ENCODE measurements around the gene GSTA2.
"Not testable (repeated sequence)": the region's sequence is repeated elsewhere in the genome, so short reads cannot be mapped to it uniquely, and the experiment has no call there.

GSTA2 gene

GRCh38 chr6:52763322-52763916 is at the start of gene GSTA2:
Gene GSTA2, minus strand, starts transcription at chr6:52763475. Its CDS starts 5,528 bp downstream, at chr6:52757947.
- DNase-seq: not testable (repeated sequence)

GRCh38 chr6:52809777-52810176 is 46.5 kb upstream of the GSTA2 start:
- not testable (repeated sequence) for DNase-seq

DNA sequence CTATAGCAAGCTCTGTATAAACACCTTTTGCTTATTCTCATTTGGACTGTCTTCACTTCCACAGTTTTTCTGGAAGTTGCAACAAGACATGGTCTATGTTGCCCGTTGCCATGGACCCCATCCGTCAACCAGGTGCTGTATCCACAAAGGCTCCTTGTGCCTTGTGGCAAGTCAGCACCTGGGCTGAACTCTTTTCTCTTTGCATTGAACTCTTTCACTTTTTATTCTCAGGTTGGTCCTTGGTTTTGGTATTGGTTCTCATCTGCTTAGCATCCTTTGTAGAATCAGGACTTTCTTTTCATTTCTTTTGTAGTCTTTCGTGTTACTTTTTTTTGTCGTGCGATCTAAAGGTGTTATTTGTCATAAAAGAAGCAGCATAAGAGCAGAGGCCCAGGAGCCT is 45.4 kb upstream of the GSTA2 start:
- DNase-seq: no peak

DNA sequence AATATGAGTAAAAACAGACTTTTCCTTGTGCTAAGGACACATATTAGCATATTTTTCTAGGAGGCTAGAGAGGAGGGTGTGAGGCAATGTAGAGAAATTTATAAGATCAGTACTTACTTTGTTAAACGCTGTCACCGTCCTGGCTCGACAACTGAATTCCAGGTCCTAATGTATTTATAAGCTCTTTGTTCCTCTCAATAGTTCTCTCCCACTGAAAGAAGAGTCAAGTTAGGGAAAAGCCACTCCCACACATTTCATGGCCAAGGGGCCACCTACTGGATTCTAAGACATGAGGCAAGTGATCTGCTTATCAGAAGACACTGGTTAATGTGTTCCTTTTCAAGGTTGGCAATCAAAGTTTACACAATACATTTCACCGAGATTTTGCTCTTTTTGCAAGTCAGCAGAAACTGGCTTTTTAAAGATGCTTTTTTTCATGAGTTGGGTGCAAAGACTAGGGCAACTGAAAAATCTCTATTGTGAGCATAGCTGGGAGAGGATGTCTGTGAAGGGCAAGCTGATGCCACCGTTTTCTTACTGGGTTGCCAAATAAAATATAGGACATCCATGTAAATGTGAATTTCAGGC is 40.5 kb upstream of the GSTA2 start, which contains the start of gene GSTA1:
TSS of gene GSTA1 (minus strand) at position 149 of the 588 bp plus-strand sequence. CDS start 4,549 bp downstream, outside the sequence.
- DNase-seq: not testable (repeated sequence)

DNA sequence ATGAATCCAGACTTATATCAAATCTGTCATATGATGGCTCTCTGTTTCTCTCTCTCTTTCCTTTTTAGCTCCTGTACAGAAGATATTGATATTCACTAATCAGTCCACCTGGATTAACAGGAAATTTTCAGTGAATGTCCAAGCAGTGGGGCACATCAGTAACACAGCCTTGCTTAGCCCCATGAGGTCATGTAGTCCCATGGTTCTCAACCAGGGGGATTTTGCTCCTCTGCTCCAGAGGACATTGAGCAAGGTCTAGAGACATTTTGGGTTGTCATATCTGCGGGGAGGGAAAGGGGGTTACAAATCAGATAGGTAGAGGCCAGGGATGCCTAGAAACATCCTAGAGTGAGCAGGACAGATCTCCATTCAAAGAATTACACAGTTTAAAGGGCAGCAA is 39.5 kb upstream of the GSTA2 start:
- no peak for DNase-seq

DNA sequence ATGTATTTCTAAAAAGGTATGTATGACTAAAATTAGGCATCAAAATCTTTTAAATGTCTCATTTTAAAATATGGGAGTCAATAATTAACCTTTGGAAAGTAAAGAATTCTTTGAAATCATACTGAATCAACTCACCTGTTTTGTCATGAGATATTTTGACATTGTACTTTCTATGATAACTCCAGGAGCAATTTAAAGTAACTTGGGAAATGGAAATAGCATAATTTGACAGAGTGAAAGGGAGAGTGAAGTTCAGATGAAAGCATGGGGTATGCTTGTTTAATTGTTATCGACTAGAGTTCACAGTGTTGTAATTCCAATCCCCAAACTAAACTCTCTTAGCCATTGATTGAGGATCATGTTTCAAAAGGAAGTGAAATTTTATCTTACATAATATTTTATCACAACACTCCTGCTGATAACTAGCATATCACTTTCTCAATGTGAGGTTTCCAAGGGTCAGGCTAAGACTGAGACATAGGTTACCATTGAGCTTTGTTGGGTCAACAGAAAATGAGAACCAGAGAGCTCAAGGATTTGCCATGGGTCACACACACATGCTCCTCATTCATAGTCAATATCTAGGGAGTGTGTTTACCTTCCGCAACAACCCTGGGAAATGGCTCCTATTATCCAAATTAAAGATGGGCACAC is 38.0 kb upstream of the GSTA2 start:
- DNase-seq: no peak

- DNase-seq: not testable (repeated sequence)
Measured at GRCh38 chr6:52799272-52799671, 36.0 kb upstream of the GSTA2 start.

DNA sequence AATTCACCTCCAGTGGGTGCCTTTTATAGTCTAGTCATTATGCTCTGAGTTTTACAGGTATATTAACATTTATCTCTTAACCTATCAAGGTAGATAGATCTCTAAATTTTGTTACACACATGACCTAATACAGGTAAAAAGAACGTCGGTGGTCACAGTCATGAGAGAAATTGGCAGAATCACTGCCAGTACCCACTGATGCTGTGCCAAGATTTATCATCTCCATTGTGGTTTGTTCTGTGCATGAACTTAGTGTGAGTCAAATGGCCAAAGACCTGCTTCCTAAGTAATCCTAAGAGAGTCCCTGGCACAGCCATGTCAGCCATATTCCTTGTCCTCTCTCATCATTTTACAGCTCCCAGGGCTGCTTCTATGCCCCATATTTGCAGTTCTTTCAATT is 31.1 kb upstream of the GSTA2 start:
- DNase-seq: not testable (repeated sequence)

DNA sequence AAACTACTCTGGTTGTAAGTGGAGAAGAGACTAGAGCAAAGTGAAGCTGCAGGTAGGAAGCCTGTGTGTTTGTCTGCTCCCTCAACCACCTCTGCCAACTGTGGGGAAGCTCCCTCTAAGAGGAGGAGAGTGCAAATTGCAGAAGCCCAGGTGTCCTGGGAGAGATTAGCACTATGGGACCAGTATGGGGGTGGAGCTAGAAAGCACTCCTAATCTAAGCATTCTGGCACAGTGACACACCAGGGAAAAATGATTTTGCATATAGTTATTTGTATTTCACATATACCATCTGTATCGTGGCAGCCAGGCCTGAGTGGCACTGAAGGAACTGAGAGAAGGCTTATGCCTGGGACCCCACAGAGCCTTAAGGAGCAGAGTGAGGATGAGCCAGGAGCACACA is 27.6 kb upstream of the GSTA2 start:
- DNase-seq: no peak

DNA sequence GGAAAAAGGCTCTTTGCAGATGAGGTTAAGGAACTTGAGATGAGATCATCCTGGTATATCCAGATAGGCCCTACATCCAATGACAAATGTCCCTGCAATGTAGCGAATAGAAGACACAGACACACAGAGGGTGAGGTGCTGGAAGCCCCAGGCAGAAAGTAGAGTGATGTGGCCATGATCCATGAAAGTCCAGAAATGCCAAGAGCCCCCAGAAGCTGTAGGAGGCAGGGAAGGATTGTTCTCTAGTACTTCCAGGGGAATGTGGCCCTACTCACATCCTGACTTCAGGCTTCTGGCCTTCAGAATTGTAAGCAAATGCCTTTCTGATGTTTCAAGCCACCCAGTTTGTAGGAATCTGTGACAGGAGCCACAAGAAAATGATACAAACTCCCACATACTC is 26.4 kb upstream of the GSTA2 start:
- not testable (repeated sequence) for DNase-seq

- no peak for DNase-seq
Measured at GRCh38 chr6:52788478-52788877, 25.2 kb upstream of the GSTA2 start.

GRCh38 chr6:52787917-52788316 is 24.6 kb upstream of the GSTA2 start:
- DNase-seq: no peak

- DNase-seq: no peak
Measured at GRCh38 chr6:52786249-52786956, 23.1 kb upstream of the GSTA2 start.

DNA sequence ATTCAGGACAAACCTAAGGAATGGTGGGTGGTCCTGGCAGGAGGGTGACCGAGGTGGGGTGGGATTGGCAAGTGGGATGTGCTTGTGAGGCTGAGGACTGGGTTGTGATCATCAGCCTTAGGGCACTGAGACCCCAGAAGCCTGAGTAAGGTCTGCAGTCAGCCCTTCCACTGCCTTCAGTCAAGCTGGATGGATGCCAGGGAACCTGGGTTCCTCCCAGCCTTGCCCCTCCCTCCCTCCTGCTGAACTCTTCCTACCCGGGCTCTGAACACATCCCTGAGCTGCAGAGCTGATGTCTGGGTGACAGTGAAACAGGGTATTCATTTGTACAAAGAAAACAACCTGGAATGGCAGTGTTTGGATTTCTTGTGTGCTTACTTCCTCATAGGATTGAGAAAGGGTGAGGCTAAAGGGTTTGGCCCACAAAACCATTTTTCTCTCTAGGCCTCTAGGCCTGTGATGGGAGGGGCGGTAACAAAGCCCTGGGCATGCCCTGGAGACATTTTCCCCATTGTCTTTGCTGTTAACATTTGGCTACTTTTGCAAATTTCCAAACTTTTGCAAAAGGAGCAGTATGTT is 19.5 kb upstream of the GSTA2 start:
- not testable (repeated sequence) for DNase-seq

- DNase-seq: not testable (repeated sequence)
Measured at GRCh38 chr6:52782209-52782608, 18.9 kb upstream of the GSTA2 start.

DNA sequence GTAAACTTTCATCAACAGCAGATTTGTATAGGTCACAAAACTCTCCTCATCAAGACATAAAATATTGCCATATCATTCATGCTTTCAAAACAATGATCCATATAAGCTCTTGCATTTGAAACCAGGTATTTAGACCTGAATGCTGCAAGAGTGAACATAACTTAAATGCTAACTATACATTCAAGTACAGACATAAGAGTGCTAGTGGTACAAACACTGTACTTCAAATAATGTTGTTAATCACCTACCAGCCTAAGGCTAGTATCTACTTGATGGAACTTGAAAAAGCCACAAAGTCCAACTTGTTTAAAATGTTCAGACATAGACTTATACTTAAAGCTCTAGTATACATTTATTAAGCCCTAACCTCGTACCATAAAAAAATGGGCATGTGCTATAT is 16.0 kb upstream of the GSTA2 start:
- no peak for DNase-seq

- DNase-seq: not testable (repeated sequence)
Measured at GRCh38 chr6:52776711-52777351, 13.6 kb upstream of the GSTA2 start.

GRCh38 chr6:52769399-52769798 is 6.1 kb upstream of the GSTA2 start:
- not testable (repeated sequence) for DNase-seq

DNA sequence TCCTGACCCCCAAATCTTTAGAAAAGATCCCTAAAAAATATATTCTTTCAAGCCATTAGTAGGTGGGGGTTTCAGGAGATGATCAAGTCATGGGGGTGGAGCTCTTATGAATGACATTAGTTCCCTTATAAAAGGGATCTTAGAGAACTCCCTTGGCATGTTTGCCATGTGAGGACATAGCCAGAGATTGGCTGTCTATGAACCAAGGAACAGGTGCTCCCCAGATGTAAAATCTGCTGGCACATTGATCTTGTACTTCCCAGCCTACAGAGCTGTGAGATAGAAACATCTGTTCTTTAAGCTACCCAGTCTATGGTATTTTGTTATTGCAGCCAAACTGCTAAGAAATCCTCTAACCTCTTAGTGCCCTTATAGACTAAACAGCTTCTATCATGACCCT is 4.4 kb upstream of the GSTA2 start:
- not testable (repeated sequence) for DNase-seq

GRCh38 chr6:52761673-52762491 is 1.4 kb downstream of the GSTA2 start:
- not testable (repeated sequence) for DNase-seq

DNA sequence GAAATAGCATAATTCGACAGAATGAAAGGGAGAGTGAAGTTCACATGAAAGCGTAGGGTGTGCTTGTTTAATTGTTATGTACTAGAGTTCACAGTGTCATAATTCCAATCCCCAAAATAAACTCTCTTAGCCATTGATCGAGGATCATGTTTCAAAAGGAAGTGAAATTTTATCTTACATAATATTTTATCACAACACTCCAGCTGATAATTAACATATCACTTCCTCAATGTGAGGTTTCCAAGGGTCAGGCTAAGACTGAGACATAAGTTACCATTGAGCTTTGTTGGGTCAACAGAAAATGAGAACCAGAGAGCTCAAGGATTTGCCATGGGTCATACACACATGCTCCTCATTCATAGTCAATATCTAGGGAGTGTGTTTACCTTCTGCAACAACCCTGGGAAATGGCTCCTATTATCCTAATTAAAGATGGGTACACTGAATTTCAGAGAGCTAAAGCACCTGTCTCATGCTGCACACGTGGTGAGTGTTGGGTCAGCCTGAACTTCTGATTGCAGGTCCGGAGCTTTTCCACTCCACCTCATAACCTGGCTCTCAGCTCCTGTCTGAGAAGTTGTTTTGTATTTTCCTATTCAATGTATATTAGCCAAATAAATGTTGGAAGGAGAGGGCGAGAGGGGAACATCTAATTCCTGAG is 3.0 kb downstream of the GSTA2 start:
- peak; percentile 16 for DNase-seq

All from inflammatory macrophage treated with lipopolysaccharide for 4 hours (primary cell).